ENCODE data around the gene VIPR2. TPM values are rescaled to one million over a fixed set of nuclear protein-coding genes. Genes with fewer than 3 reads are reported as not detected.

Gene VIPR2
- total and polyA plus RNA-seq, 2 experiments from 2014 or later: 1.3 to 2.7 TPM

GRCh38 chr7:159118197-159118595, 26.5 kb downstream of the VIPR2 start (continued):
- TF ChIP-seq, protein P1, sequence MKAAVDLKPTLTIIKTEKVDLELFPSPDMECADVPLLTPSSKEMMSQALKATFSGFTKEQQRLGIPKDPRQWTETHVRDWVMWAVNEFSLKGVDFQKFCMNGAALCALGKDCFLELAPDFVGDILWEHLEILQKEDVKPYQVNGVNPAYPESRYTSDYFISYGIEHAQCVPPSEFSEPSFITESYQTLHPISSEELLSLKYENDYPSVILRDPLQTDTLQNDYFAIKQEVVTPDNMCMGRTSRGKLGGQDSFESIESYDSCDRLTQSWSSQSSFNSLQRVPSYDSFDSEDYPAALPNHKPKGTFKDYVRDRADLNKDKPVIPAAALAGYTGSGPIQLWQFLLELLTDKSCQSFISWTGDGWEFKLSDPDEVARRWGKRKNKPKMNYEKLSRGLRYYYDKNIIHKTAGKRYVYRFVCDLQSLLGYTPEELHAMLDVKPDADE (IDR thresholded peaks at IDR 0.05): no peak
- TF ChIP-seq EZH2 (IDR thresholded peaks at IDR 0.05; ENCODE audit: low read depth, unreplicated experiment) (no peak), POLR2AphosphoS5 (IDR thresholded peaks at IDR 0.05; ENCODE audit: low read depth) (no peak)

GRCh38 chr7:159117366-159118196, 27.1 kb downstream of the VIPR2 start:
- Histone ChIP-seq H3K36me3 (ENCODE audit: insufficient read depth) (no peaks in the 10 kb centered on the region), H3K27ac (ENCODE audit: low read depth) (no peak overlapping the region), H2AFZ (no peak overlapping the region), H3K4me3 (no peak overlapping the region), H3K4me1 (ENCODE audit: insufficient read depth) (0 out of 2 replicates have a peak, but pooled peaks cover 6% of the 10 kb centered on the region), H3K79me2 (replicated peaks; ENCODE audit: insufficient read depth) (no peaks in the 10 kb centered on the region), H4K20me1 (replicated peaks; ENCODE audit: insufficient read depth) (no peaks in the 10 kb centered on the region), H3F3A (replicated peaks; ENCODE audit: low read depth) (no peaks in the 10 kb centered on the region), H3K4me2 (no peak overlapping the region), H3K9me2 (ENCODE audit: insufficient read depth) (no peaks in the 10 kb centered on the region), H3K27me3 (ENCODE audit: insufficient read depth) (no peaks in the 10 kb centered on the region)
- H3K27me3 Mint-ChIP-seq (ENCODE audit: insufficient read depth, low read depth, poor library complexity): peaks cover 8% of the 10 kb centered on the region
- H3K4me3 Mint-ChIP-seq: no peak overlapping the region
- no peaks in the 10 kb centered on the region; the same call in 1 of the 3 replicates for H3K36me3 Mint-ChIP-seq (ENCODE audit: low read depth)
- peaks cover 13% of the 10 kb centered on the region for H3K4me1 Mint-ChIP-seq
- ATAC-seq: no peak
- no peak overlapping the region for H3K27ac Mint-ChIP-seq
- H3K9me3 Mint-ChIP-seq: peaks cover 81% of the 10 kb centered on the region
- no peak for DNase-seq (ENCODE audit: low spot score)
- no peak for TF ChIP-seq STAT1 (IDR thresholded peaks at IDR 0.05; ENCODE audit: unreplicated experiment)
- TF ChIP-seq CTCF (conservative IDR thresholded peaks at IDR 0.05; ENCODE audit: low read depth in 2 of 2): no peak
- no peak for TF ChIP-seq REST (IDR thresholded peaks at IDR 0.05; ENCODE audit: unreplicated experiment)
- TF ChIP-seq POLR2AphosphoS5 (IDR thresholded peaks at IDR 0.05; ENCODE audit: low read depth): no peak
- TF ChIP-seq ZNF331 (CRISPR knock-in tag; IDR thresholded peaks at IDR 0.05; ENCODE audit: low read depth): no peak
- TF ChIP-seq ZNF462 (CRISPR knock-in tag; IDR thresholded peaks at IDR 0.05): no peak
- no peak for TF ChIP-seq EZH2phosphoT487 (IDR thresholded peaks at IDR 0.05; ENCODE audit: unreplicated experiment)
- TF ChIP-seq EZH2 (IDR thresholded peaks at IDR 0.05; ENCODE audit: low read depth, unreplicated experiment): no peak
- TF ChIP-seq CREB1 (CRISPR knock-in tag; IDR thresholded peaks at IDR 0.05; ENCODE audit: low read depth): no peak
- no peak for TF ChIP-seq JUNB (IDR thresholded peaks at IDR 0.05; ENCODE audit: unreplicated experiment)

All from GM23338 (cell line).